Measurements from ENCODE around the gene CRISPLD2.
"Not testable (repeated sequence)": the region's sequence is repeated elsewhere in the genome, so short reads cannot be mapped to it uniquely, and the experiment has no call there.

Gene CRISPLD2

DNA sequence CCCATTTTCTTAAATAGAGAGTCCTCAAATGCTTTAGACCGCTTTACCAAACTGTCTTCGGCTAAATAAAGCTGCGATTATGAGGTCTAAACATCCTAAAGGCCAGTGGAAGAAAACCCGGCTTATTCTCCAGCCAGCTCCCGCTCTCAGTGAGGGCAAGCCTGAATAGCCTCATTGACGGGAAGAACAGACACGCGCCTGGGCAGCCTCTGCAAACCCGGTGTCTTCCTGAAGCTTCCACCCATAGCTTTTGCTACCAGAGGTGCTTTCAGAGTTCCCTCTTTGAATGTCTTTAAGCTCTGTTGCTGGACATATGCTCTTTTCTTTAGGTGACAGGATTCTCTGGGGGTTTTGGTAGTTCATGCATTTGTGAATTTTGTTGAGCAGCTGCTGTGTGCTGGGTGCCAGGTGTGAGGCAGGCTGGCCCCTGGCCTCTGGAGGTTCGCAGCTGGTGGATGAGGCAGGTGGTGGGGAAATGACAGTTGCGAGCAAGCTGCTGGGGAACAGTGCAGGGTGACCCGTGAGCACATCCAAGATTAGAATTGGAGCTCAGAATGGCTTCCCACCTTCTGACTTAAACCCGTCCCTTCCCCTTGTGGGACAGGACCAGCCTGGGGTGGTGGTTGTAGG is 44.7 kb downstream of the CRISPLD2 start:
- DNase-seq, result no peak

DNA sequence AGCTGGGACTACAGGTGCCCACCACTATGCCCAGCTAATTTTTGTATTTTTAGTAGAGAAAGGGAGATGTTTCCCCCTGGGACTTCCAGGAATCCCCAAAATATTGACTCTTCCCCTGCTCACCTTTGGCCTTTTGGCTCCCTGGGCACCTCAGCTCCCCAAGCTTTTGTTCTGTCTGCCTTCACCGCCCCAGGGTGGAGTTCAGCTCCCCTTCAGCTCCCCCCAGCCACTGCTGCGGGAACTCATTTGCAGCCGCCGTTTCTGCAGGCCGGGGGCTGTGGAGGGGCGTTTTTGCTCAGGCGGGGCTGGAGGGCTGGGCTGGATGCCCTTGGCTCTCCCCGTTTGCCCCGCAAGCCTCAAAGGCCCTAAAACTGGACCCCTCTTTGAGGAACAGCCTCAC is 47.9 kb downstream of the CRISPLD2 start:
- DNase-seq, result no peak

DNA sequence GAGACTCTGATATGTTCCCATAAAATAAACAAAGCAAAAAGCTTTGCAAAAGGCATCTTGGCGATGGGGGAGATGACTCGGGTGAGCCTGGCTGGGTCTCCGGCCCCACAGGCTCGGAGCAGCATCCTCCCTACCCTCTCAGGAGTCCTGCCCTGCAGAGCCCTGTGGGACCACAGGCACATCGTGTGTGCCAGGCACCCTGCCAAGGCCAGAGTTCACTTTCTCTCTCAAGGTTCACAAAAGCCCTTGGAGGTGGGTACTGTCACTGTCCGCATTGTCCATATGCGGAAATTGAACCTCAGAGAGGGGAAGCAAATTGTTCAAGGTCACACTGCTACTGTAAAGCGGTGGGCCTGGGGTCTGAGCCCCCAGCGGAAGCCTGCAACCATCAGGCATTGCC is 48.5 kb downstream of the CRISPLD2 start:
- no peak for DNase-seq

DNA sequence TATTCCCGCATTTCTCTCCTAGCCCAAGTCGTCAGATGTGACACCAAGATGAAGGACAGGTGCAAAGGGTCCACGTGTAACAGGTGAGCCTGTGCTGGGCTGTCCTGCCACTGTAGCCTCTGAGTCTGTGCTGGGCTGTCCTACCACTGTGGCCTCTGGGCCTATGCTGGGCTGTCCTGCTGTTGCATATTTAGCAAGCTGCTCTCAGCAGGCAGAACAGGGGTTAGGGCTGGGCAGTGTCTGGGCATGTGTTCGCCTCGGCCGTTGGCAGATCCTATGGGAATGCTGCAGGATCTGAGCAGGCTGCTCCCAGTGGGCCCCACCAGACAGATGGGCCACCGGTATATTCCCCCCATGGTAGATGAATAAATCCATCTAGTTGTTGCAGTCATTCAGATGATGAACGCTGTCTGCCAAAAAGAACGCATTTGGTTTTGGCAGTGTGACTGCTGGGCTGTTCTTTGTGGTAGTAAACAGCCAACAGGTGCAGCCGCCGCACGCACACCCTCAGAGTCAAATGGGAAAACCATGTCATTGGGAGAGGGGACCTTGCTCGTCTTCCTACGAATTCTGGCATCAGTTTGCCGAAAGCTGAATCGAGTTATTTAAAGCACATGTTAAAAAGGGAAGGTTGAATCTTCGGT is 49.2 kb downstream of the CRISPLD2 start:
- DNase-seq, result no peak

DNA sequence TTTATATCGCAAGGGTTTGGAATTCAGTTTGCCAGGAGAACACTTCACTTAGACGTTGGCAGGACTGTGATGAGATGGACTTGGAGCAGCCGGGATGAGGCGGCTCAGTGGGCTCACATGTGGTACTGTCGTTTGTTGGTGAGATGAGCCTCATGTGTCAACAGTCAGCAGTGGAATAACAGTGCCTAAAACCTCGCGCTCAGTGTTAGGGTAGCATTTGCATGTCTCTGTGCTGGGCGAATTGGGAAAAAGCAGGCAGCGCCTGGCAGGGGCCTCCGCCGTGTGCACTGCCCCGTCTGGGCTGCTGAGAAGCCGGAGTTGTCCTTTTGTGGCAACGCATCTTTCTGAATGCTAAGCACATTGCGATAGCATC is 49.7 kb downstream of the CRISPLD2 start:
- DNase-seq, result no peak

DNA sequence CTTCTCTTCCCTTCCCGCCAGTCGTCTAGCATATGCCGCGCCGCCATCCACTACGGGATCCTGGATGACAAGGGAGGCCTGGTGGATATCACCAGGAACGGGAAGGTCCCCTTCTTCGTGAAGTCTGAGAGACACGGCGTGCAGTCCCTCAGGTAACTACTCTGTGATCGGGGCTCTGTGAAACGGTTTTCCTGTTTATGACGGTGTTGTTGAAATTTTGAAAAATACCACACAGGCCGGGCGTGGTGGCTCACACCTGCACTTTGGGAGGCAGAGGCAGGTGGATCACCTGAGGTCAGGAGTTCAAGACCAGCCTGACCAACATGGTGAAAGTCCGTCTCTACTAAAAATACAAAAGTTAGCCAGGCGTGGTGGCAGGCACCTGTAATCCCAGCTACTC is 53.2 kb downstream of the CRISPLD2 start:
- DNase-seq, result not testable (repeated sequence)

DNA sequence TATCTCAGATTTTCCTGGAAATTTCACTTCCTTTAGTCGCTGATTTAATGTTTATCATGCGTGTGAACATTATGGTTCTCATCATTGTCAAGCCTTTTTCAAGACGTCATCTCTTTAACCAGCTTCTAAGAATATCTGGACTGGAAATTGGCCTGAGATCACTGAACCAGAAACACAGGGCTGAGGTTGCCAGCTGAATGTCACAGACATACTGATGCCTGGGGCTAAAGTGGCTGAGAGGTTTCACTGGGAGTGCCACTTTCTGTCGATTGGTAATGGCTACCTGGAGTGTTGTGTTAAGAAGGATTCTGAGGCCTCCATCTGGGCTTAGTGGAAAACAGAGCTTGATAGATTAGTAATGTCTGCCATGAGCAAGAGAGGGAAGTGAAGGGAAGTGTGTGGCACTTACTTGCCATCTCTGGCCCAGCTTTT is 54.2 kb downstream of the CRISPLD2 start:
- no peak for DNase-seq

DNA sequence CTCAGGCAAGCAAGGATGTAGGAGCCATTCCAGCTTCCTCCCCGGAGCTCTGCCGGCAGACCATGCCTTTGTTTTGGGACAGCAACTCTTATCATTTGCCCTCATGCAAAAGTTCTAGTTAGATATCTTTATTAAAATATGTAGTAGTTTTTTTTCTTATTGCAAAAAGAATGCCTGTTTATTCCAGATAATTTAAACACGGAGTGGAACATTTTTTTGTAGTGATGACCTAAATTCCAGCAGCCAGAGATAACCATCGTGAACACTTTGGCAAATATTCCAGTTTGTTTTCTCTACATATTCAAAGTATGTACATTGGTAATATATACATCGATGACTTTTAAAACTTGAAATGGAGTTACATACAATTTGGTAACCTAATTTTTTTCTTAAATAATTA is 54.8 kb downstream of the CRISPLD2 start:
- no peak for DNase-seq

DNA sequence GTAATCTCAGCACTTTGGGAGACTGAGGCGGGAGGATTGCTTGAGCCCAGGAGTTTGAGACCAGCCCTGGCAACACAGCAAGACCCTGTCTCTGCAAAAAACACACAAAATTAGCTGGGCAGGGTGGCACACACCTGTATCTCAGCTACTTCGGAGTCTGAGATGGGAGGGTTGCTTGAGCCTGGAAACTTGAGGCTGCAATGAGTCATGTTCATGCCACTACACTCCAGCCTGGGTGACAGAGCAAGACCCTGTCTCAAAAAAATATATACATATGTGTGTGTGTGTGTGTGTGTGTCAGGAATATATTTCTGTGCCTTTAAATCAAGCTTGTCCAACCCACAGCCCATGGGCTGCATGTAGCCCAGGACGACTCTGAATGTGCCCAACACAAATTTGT is 55.2 kb downstream of the CRISPLD2 start:
- no peak for DNase-seq

DNA sequence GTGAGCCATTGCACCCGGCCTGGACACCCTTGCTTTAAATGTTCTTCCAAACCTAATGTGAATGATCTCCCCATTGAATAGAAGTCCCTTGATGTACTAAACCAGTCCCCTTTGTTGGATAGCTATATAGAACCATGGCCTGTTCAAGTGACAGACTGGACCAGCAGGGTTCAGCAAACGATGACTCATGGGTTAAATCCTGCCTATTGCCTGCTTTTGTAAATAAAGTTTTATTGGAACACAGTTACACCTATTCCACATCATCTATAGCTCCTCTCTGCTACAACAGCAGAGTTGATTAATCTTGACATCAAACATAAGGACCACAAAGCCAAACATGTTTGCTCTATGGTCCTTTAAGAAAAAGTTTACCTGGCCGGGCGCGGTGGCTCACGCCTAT is 56.1 kb downstream of the CRISPLD2 start:
- no peak for DNase-seq

DNA sequence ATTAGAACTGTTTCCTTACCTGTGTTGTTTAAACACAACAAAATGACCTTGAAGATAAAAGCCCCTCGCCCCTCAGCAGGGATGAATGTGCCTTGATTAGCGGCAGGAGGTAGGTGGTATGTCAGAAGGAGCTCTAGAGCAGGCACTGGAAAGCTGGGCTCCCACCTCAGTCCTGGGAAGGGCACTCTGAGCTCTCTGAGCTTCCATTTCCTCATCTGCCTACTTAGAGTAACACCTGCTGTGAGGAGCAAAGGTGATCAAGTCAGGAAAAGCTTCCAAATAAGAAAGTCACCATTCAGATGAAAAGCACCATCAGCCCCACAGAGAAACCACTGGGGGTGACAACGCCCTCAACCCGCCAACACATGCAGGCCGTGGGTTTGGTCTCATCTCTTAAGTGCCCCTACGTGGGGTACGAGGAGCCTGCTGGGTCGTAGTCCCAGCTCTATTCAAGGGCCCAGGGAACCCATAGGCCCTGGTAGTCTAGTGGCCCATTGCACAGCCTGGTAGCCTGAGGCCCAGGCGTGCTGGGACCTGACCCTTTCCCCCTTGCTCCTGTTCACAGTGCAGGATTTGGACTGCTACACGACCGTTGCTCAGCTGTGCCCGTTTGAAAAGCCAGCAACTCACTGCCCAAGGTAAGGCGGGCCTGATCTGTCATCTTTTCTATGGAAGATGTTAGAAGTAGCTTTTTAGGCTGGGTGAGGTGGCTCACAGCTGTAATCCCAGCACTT is 57.3 kb downstream of the CRISPLD2 start:
- DNase-seq, result no peak

DNA sequence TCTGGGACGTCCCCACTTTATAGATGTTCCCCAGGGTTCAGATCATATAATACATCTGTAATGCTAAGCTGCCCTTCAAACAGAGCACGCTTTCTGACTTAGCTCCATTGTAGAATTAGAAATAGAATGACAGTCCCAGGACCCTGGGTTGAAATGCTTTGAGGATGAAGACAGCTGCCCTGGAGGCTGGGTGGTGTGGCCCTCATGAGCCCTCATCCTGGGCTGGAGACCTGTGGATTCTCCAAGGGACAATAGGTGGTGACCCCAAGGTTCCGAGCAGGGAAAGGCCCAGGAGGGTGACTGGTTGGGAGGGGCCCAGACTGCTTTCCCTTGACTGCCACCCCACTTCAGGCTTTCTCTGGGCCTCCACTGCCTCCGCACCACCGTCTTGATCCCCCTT is 59.0 kb downstream of the CRISPLD2 start:
- no peak for DNase-seq

DNA sequence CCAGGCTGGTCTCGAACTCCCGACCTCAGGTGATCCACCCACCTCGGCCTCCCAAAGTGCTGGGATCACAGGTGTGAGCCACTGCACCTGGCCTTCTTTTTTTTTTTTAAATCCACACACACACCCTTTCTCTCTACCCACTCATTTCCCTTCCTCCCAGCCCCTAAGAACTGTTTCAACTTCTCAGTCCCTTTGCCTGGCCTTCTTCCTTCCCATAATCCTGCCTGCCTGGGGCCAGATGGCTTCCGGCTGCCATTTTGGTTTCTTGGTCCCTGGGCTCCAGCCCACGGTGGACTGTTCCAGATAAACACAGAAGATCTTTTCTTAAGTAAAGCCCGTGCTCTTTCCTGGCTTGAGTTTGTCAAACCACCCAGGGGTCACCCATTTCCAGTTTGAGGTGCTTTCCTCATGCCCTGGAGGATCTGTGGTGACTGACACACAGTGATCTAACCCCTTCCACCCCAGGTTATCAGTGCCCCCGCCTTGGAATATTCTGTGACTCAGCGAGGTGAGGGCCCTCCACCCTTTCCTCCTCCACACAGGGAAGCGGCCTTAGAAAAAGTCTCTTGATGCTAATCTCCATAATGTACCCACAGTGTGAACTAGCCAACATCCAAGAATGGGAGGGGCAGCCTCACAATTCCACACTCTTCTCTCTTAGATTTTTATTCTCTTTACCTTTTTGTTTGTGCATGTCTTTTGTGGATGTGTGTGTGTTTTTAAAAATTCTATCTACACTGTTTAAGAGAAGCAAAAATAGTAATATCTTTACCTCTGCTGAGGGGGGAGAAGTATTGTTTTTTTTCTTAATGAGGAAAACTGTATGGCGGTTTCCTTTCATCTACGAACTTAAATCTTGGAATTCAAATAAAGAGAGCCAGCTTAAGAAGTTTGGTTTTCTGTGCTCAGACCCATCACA is 60.0 kb downstream of the CRISPLD2 start:
- DNase-seq, result no peak

DNA sequence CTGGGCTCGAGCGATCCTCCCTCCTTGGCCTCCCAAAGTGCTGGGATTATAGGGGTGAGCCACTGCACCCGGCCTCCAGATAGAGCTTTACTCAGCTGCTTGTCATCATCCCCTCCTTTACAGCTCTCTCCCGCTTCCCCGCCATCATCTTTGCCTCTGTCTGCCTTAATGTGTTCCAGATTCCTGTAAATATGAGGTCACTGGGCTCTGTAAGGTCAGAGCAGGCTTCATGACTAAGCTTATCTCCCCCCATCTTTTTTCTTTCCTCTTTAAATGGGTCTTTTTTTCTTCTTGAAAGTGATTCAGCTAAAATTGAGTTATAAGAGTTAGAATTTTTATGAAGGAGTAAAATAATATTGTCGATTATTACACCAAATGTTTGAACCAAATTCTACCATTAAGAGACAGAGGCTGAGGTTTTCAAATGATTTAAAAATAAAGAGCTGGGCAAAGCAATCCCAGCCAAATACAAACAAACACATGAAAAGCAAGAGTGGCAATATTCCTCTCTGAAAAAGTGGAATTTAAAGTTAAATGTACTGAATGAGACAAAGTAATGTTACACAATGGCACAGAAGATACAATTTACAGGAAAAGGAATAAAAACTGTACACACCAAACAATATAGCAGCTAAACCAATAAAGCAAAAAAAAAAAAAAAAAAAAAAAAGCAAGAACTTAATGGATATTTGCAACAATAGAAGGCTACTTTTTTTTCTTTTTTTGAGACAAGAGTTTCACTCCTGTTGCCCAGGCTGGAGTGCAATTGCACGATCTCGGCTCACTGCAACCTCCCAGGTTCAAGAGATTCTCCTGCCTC is 62.1 kb downstream of the CRISPLD2 start:
- DNase-seq, result peak; percentile 97

DNA sequence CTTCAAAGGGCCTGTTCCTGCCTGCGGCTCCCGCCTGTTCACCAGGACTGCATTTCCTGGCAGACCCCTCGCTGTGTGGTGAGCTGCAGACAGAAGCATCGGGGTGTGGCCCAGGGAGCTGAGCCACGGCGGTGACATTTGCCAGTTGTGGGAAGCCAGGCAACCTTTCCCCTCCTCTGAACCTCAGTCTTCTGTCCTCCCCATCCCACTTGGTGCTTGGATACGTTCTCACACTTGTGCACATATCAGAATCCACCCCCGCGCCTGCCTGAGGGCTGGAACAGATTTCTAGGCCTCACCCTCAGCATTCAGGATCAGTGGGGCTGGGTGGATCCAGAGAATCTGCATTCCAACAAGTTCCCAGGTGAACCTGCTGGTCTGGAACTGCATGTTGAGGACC is 63.5 kb downstream of the CRISPLD2 start:
- no peak for DNase-seq

DNA sequence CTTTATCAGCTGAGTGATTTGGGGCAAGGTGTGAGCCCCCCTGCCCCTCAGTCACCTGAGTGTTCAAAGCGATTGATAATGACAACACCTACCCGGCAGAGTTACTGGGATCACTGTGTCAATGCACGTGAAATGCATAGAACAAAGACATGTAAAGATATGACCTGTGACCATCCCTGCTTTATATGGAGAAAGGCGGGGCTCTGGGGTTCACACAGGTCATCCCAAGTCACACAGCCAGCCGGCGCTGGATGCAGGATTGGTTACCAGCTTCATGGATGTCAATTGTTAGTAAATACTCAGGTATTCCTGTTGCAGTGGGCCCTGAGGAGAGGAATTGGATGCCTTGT is 64.4 kb downstream of the CRISPLD2 start:
- DNase-seq, result no peak

DNA sequence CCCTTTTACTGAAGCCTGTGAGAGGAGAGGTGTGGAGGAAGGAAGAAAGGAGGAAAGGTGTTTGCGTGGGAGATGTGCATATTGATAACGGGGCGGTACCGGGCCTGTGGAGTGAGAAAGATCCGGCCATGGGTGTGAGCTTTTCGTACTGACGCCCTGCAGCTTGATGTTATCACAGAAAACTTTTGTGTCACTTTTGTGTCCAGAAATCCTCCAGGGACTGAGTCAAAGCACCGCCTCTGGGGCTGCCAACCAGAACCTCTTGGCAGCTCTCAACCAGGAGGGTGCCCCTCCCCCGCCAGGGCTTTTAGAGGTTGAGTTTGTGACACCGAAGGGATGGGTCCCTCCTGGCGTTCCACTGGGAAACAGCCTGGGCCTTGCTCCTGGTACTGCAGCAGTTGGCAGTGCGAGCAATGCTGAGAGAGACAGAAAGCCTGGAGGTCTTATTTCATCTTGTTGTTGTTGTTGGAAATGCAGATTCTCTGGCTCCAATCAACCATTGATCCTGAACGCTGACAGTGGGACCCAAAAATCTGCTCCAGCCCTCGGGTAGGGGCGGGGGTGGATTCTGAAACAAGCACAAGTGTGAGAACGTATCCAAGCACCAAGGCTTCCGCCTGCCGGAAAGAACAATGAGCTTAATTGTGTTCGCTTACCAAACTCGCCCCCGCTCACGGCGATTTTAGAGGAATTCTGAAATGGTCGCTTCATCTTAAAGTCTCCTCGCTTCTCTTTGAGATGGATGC is 65.0 kb downstream of the CRISPLD2 start:
- DNase-seq, result no peak

DNA sequence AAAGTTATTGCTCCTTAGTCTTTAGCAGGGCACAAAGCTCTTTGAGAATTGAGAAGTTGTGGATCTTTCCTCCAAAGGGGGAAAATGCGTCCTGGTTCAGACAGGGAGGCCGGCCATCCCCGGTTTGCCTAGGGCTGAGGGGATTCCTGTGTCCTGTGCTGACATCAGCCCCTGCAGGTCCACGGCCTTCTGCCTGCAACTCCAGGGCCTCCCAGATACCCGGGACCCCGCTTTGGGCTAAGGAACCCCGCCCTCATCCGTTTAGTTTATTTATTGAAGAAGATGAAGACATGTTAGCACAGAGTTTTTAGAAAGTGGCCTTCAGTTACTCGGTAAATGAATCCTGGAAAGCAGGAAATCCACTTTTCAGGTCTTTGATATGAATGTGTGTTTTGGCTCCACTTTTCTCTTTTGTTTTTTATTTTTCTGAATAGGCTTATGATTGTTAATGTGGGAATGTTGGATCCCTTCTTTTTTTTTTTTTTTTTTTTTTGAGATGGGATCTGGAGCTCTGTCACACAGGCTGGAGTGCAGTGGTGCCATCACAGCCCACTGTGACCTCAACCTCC is 65.6 kb downstream of the CRISPLD2 start:
- no peak for DNase-seq

DNA sequence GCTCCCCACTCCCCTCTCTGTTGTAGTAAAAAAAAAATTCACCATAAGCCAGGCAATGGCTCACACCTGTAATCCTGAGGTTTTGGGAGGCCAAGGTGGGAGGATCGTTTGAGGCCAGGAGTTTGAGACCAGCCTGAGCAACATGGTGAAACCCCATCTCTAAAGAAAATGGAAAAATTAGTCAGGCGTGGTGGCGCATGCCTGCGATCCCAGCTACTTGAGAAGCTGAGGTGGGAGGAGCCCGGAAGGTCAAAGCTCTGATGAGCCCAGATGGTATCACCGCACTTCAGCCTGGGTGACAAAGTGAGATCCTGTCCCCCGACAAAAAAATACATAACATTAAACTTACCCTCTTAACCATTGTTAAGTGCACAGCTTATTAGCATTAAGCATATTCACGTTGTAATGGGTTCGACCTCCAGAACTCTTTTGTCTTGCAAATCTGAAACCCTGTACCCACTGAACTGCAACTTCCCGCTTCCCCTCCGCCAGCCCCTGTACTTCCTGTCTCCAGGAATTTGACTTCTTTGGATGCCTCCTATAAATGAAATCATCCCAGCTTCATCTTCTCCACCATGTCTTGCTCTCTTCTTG is 66.8 kb downstream of the CRISPLD2 start:
- no peak for DNase-seq

DNA sequence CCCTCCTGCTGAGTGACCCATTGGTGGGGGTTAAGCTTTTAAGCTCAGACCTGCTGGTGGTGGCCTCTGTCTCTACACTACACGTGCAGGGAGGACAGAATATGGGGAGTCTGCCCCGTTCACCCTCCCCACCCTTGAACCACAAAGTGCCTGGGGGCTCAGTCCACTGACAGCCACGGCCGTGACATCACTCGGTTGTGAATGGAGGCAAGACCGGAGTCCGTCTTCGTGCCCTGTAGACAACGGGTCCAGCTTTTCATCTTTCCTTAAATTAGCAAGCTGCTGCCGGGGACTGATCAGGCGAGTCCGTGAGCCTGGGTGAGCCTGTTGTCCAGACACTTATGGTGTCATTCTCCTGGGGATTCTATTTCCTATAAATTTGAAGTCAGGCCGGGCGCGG is 67.4 kb downstream of the CRISPLD2 start:
- no peak for DNase-seq

DNA sequence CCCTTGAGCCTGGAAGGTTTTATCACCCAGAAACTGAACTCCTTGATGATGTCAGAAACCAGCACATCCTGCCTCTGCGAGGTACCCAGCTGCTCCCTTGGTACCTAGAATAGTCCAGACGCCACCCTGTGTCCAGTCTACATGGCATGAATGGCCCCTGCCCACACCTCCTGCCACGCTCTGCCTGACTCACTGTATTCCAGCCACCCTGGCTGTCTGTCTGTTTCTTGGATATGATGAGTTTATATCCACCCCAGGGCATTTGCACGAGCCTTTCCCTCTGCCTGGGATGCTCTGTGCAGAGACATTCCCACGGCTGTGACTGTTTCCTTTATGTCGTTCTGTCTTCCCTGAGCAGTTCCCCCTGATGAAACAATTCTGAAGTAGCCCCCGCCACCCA is 68.7 kb downstream of the CRISPLD2 start:
- no peak for DNase-seq
